ENCODE results near the gene TRIM51G.
"Not testable (repeated sequence)": the region's sequence is repeated elsewhere in the genome, so short reads cannot be mapped to it uniquely, and the experiment has no call there.

Gene TRIM51G, protein sequence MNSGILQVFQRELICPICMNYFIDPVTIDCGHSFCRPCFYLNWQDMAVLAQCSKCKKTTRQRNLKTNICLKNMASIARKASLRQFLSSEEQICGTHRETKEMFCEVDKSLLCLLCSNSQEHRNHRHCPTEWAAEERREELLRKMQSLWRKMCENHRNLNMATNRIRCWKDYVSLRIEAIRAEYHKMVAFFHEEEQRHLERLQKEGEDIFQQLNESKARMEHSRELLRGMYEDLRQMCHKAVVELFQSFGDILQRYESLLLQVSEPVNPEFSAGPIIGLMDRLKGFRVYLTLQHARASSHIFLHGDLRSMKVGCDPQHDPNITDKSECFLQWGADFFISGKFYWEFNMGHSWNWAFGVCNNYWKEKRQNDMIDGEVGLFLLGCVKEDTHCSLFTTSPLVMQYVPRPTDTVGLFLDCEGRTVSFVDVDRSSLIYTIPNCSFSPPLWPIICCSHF

DNA sequence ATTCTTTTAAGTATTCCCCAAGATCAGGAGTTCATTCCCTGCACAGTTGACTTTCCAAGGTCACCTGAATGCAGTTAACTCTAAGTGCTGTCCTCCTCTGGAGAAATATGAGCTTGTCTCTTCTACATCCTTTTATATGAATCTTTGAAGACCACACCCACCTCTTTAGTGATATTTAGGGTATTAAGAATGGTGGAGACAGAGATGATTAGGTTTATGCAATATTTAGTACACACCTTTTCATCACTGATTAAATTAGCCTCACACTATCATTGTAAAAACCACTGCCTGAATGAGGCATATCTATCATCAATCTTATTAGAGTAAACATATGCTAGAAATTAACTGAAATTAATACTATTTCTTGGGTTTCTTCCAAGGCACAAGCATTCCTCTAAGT, at the start of gene TRIM51G:
Gene TRIM51G, minus strand, starts transcription at position 101 of the 400 bp plus-strand sequence. CDS start 2,190 bp downstream, outside the sequence.
- not testable (repeated sequence) for DNase-seq (ENCODE audit: low read depth)

DNA sequence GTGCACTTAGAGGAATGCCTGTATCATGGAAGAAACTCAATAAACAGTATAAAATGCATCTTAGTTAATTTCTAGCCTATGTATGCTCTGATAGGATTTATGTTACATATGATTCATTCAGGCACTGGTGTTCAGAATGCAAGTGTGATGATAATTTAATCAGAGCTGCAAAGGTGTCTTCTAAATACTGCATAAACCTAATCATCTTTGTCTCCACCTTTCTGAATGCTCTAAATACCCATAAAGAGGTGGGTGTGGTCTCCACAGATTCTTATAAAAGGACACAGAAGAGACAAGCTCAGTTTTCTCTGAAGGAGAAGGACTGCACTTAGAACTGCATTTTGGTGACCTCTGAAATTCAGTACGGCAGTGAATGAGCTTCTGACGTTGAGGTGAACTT, 44.8 kb upstream of the TRIM51G start, which contains the start of gene TRIM49B:
Gene TRIM49B, plus strand, starts transcription at position 301 of the 400 bp plus-strand sequence. CDS start 2,777 bp downstream, outside the sequence.
- DNase-seq (ENCODE audit: low read depth) = not testable (repeated sequence)

DNA sequence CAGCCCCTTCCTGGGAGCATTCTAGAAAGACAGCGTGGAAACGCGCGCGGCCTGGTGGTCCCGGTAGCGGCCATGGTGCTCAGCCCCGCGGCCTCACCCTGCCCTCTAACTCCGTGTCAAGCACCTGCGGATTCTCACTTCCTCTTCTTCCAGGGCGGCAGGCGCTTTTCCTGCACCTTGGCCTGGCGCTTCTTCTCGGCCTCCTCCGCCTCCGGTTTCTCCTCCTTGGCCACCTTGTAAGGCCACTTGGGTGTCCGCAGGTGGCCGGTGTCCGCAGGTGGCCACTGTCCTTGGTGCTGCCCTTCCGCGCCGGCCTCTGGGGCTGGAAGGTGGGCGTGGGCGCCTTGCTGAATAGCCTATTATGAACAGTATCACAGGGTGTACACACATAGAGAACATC, 15.1 kb downstream of the TRIM51G start:
- DNase-seq (ENCODE audit: low read depth) = not testable (repeated sequence)

DNA sequence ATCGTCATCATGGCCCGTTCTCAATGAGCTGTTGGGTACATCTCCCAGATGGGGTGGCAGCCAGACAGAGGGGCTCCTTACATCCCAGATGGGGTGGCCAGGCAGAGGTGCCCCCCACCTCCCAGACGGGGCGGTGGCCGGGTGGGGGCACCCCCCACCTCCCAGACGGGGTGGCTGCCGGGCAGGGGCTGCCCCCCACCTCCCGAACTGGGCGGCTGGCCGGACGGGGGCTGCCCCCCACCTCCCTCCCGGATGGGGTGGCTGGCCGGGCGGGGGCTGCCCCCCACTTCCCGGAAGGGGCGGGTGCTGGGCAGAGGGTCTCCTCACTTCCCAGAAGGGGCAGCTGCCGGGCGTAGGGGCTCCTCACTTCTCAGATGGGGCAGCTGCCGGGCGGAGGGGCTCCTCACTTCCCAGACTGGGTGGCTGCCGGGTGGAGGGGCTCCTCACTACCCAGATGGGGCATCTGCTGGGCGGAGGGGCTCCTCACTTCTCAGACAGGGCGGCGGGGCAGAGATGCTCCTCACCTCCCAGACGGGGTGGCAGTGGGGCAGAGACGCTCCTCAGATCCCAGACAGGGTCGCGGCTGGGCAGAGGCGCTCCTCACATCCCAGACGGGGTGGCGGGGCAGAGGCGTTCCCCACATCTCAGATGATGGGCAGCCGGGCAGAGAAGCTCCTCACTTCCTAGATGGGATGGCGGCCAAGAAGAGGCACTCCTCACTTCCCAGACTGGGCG, 28.2 kb downstream of the TRIM51G start:
- DNase-seq (ENCODE audit: low read depth) = not testable (repeated sequence)

DNA sequence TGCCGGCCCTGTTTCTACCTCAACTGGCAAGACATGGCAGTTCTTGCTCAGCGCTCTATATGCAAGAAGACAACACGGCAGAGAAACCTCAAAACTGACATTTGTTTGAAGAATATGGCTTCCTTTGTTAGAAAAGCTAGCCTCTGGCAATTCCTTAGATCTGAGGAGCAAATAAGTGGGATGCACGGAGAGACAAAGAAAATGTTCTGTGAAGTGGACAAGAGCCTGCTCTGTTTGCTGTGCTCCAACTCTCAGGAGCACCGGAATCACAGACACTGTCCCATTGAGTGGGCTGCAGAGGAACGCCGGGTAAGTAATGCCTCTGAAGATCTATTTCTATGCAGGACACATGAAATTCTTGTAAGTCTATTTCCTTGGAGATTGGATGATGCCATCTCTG, 37.9 kb downstream of the TRIM51G start:
- DNase-seq (ENCODE audit: low read depth) = not testable (repeated sequence)

Measured in amniotic epithelial cell (primary cell).